Ovary (tissue), 9 donors: ENCODE results near the gene C1orf56. TPM values are rescaled to one million over a fixed set of nuclear protein-coding genes. Genes with fewer than 3 reads are reported as not detected.

ENCODE experiments used
- DNase-seq, 5 donors: peaks; one replicate each; pipeline ENCODE4 v3.0.0-alpha.2; 2019 to 2020
- H3K27ac ChIP-seq, 2 donors: fragments of 200-600 bp; one replicate each; pipeline versions ENCODE4 v1.5.1 to v1.8.0; 2019 to 2022
- H3K27me3 ChIP-seq: fragments of 200-600 bp; one replicate; pipeline ENCODE4 v1.8.0; 2022
- H3K36me3 ChIP-seq: fragments of 200-600 bp; sonication (generic); one replicate; pipeline ENCODE4 v1.5.1; 2019
- H3K4me1 ChIP-seq: one replicate; pipeline ENCODE4 v1.8.1; 2013; ENCODE audit warnings: mild to moderate bottlenecking, moderate library complexity; ENCODE audit not compliant: insufficient read depth
- H3K4me3 ChIP-seq: fragments of 200-600 bp; sonication (generic); one replicate; pipeline ENCODE4 v1.5.1; 2017
- H3K9me3 ChIP-seq, 2 donors: fragments of 200-600 bp in 1 of 2; sonication (generic) in 1 of 2; one replicate each; pipeline versions ENCODE4 v1.5.1 to v1.8.1; 2013 to 2019; ENCODE audit warnings: mild to moderate bottlenecking in 1 of 2, moderate library complexity in 1 of 2
- CTCF ChIP-seq, 3 donors: fragments of 450-650 bp in 2 of 3; fragments of 200-600 bp in 1 of 3; IDR thresholded peaks; one replicate each; pipeline versions ENCODE4 v1.5.1 to v1.8.0; 2016 to 2022; ENCODE audit warnings: antibody characterized with exemption in 3 of 3, mild to moderate bottlenecking in 1 of 3
- EP300 ChIP-seq: sonication (generic); formaldehyde crosslinking; IDR thresholded peaks from one replicate; pipeline ENCODE4 v1.6.1; 2017; ENCODE audit warnings: antibody characterized with exemption
- POLR2A ChIP-seq: fragments of 450-650 bp; IDR thresholded peaks from one replicate; pipeline ENCODE4 v1.6.1; 2017; ENCODE audit warnings: antibody characterized with exemption, mild to moderate bottlenecking, moderate library complexity
- WGBS, 3 donors: extraction: QIAGEN DNeasy Blood & Tissue Kit in 1 of 3; methylation state at CpG; one replicate each; pipeline versions ENCODE4 v1.1.5 to v1.1.7; 2013 to 2017; 5-methylcytosine and 5-hydroxymethylcytosine counted together
- intact Hi-C, 4 donors: fragments of 100-400 bp; cut with DNase I; formaldehyde crosslinking; loops; one replicate each; pipeline versions ENCODE4 v1.11.0 to v1.15.1; 2022 to 2023
- polyA plus RNA-seq, 2 donors: library from polyadenylated mRNA; stranded (reverse); fragments of 200-250 nt in 1 of 2; fragments of 350-450 nt in 1 of 2; fragmentation: Illumina TruSeq in 1 of 2; extraction: RNeasy Lipid Tissue Mini Kit (QIAGEN cat#74804) in 1 of 2; gene quantifications; one replicate each; pipeline ENCODE4 v1.2.3, GENCODE V29; 2013 to 2014
- total RNA-seq, 7 donors: library from RNA; depleted of rRNA in 2 of 7; stranded (reverse); fragments of >200 nt in 2 of 7; fragmentation: NEBNext Ultra II Directional in 3 of 7; extraction: Animal tissue kit (Norgen Biotek cat#: 25700) in 3 of 7; gene quantifications; one replicate each; pipeline versions ENCODE4 v1.1.0 to v1.2.4, GENCODE V29; 2016 to 2023
- donor health status: DM: no; HTN: no; CAD: no; lungs with moderate emphysema.
- donor health status: DM: no; HTN: no; CAD: no.
- donor health status: Bipolar disorder and iron deficiency.
- donor health status: DM: yes; HTN: yes; CAD: no.
- donor health status: DM: no; HTN: no; CAD: no.
- donor health status: DM: yes; HTN: yes; CAD: no.

C1orf56 gene
- total and polyA plus RNA-seq, 9 donors = 2.6 to 9.1 (median 6.6) TPM

- TF ChIP-seq CTCF (IDR thresholded peaks at IDR 0.05) = no peak
- no peak for TF ChIP-seq EP300
- no peak for TF ChIP-seq POLR2A
- Histone ChIP-seq H3K27ac (no peak overlapping the region), H3K36me3 (no peaks in the 10 kb centered on the region), H3K4me3 (no peak overlapping the region), H3K27me3 (no peaks in the 10 kb centered on the region), H3K4me1 (peaks cover 10% of the 10 kb centered on the region), H3K9me3 (no peaks in the 10 kb centered on the region)
- WGBS, 3 donors = 94 to 100% (median 96%) methylated on average over 3 of the region's 3 CpGs
- intact Hi-C loops = no loop called here
- no peak for DNase-seq
Measured at GRCh38 chr1:151000408-151000807, 47.1 kb upstream of the C1orf56 start.

- 68 to 80% (median 73%) methylated on average over 4 of the region's 4 CpGs for WGBS, 3 donors
- Histone ChIP-seq H3K4me3 (no peak overlapping the region), H3K4me1 (peaks cover 9% of the 10 kb centered on the region), H3K9me3 (no peaks in the 10 kb centered on the region), H3K27me3 (no peaks in the 10 kb centered on the region), H3K36me3 (no peaks in the 10 kb centered on the region), H3K27ac (no peak overlapping the region)
- no peak for DNase-seq
- intact Hi-C loops = no loop called here
- no peak for TF ChIP-seq CTCF (IDR thresholded peaks at IDR 0.05)
- no peak for TF ChIP-seq POLR2A
- TF ChIP-seq EP300 = no peak
Measured at GRCh38 chr1:151001602-151002001, 45.9 kb upstream of the C1orf56 start.

- intact Hi-C loops = no loop called here
- Histone ChIP-seq H3K4me3 (no peak overlapping the region), H3K4me1 (peaks cover 9% of the 10 kb centered on the region), H3K27me3 (no peaks in the 10 kb centered on the region), H3K9me3 (no peaks in the 10 kb centered on the region), H3K36me3 (no peaks in the 10 kb centered on the region), H3K27ac (no peak overlapping the region)
- WGBS, 3 donors = 66 to 76% (median 72%) methylated on average over 3 of the region's 3 CpGs
- no peak for DNase-seq
- TF ChIP-seq EP300 (no peak), POLR2A (no peak), CTCF (IDR thresholded peaks at IDR 0.05) (no peak)
Measured at GRCh38 chr1:151002051-151002450, 45.5 kb upstream of the C1orf56 start.

GRCh38 chr1:151002611-151003010, 44.9 kb upstream of the C1orf56 start:
- DNase-seq = no peak
- Histone ChIP-seq H3K4me1 (peaks cover 9% of the 10 kb centered on the region), H3K4me3 (no peak overlapping the region), H3K27ac (no peak overlapping the region), H3K9me3 (no peaks in the 10 kb centered on the region), H3K27me3 (no peaks in the 10 kb centered on the region), H3K36me3 (no peaks in the 10 kb centered on the region)
- intact Hi-C loops = no loop called here
- TF ChIP-seq CTCF (IDR thresholded peaks at IDR 0.05) (no peak), POLR2A (no peak), EP300 (no peak)
- WGBS, 3 donors = 28 to 41% (median 34%) methylated on average over 2 of the region's 2 CpGs

DNA sequence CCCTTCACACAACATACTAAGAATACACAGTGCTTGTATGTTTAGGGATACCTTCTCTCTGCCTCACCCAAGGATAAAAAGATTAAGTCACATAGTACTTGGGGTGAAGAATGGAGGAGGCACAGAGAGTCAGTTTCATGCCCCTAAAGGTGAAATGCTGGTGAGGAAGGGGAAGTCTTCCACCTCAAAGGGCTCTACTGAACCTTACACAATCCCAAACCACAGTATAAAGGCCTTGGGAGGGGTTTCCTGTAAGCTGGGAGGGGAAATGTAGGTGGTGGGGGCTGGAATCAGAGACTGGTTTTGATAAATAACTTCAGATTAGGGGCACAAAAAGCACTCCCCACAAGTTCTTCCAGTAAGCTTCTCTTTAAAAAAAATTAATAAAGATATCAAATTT, 44.4 kb upstream of the C1orf56 start:
- intact Hi-C loops = no loop called here
- no peak for DNase-seq
- Histone ChIP-seq H3K4me1 (peaks cover 9% of the 10 kb centered on the region), H3K4me3 (no peak overlapping the region), H3K36me3 (no peaks in the 10 kb centered on the region), H3K27ac (no peak overlapping the region), H3K9me3 (no peaks in the 10 kb centered on the region), H3K27me3 (no peaks in the 10 kb centered on the region)
- no peak for TF ChIP-seq EP300
- no peak for TF ChIP-seq POLR2A
- no peak for TF ChIP-seq CTCF (IDR thresholded peaks at IDR 0.05)
